ENCODE results near the gene RPSA.

- TF ChIP-seq CTCF (IDR thresholded peaks at IDR 0.05) (no peak), POLR2A (IDR thresholded peaks at IDR 0.05) (no peak)
Observed at GRCh38 chr3:39419742-39420315, 13.3 kb downstream of the RPSA start.
